ENCODE data around the gene FZR1.

DNA sequence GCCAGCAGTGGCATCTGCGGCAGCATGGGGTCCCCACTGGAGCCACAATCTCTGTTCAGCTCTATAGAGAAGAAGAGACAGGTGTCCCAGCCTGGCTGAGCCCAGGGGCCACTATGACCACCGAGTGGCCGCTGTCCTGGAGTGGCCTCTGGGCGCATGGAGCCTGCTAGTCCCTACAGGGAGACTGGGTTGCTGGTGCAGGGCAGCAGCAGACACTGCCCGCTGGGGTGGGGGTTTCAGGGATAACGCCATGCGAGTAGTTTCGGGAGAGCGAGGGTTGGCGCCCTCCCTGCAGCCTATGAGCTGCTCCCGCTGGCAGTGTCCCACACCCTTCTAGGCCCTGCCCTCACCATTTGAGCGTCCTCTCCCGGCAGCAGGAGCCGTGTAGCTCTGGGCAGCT is 22.0 kb downstream of the FZR1 start:
- TF ChIP-seq, protein P1, sequence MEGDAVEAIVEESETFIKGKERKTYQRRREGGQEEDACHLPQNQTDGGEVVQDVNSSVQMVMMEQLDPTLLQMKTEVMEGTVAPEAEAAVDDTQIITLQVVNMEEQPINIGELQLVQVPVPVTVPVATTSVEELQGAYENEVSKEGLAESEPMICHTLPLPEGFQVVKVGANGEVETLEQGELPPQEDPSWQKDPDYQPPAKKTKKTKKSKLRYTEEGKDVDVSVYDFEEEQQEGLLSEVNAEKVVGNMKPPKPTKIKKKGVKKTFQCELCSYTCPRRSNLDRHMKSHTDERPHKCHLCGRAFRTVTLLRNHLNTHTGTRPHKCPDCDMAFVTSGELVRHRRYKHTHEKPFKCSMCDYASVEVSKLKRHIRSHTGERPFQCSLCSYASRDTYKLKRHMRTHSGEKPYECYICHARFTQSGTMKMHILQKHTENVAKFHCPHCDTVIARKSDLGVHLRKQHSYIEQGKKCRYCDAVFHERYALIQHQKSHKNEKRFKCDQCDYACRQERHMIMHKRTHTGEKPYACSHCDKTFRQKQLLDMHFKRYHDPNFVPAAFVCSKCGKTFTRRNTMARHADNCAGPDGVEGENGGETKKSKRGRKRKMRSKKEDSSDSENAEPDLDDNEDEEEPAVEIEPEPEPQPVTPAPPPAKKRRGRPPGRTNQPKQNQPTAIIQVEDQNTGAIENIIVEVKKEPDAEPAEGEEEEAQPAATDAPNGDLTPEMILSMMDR (conservative IDR thresholded peaks at IDR 0.05; ENCODE audit: low read length) = no peak
- no peak for TF ChIP-seq EZH2phosphoT487 (IDR thresholded peaks at IDR 0.05; ENCODE audit: borderline replicate concordance, low read depth, low read length)

All from OCI-LY7 (cell line).